Measurements from ENCODE around the gene ATP5ME. TPM values are rescaled to one million over a fixed set of nuclear protein-coding genes. Genes with fewer than 3 reads are reported as not detected.

The ATP5ME gene
- polyA plus RNA-seq, 1 of the 3 experiments (the other 2 are of a cell fraction): 1,185 TPM

DNA sequence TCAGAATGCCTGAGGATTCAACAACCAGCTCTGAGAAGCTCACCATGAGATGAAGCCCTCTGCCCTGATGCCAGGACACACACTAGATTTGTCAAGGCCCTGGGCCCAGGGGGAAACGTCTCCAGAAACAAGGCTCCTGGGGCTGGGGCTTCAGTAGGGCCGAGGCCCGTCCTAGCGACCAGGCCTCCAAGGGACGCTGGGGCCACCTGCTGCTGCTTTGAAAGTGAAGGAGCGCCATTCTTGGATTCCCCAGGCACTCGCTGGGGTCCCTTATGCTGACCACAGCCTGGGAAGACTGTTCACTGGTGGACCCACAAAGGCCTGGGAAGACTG is 24.8 kb downstream of the ATP5ME start (continued):
- no peak for TF ChIP-seq ZBTB33 (IDR thresholded peaks at IDR 0.05; ENCODE audit: borderline replicate concordance, low read depth)
- TF ChIP-seq REST (IDR thresholded peaks at IDR 0.05; ENCODE audit: low read depth, low read length): no peak
- TF ChIP-seq, protein P1, sequence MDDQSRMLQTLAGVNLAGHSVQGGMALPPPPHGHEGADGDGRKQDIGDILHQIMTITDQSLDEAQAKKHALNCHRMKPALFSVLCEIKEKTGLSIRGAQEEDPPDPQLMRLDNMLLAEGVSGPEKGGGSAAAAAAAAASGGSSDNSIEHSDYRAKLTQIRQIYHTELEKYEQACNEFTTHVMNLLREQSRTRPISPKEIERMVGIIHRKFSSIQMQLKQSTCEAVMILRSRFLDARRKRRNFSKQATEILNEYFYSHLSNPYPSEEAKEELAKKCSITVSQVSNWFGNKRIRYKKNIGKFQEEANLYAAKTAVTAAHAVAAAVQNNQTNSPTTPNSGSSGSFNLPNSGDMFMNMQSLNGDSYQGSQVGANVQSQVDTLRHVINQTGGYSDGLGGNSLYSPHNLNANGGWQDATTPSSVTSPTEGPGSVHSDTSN (IDR thresholded peaks at IDR 0.05): no peak
- TF ChIP-seq RCOR1 (IDR thresholded peaks at IDR 0.05; ENCODE audit: low read length): no peak

DNA sequence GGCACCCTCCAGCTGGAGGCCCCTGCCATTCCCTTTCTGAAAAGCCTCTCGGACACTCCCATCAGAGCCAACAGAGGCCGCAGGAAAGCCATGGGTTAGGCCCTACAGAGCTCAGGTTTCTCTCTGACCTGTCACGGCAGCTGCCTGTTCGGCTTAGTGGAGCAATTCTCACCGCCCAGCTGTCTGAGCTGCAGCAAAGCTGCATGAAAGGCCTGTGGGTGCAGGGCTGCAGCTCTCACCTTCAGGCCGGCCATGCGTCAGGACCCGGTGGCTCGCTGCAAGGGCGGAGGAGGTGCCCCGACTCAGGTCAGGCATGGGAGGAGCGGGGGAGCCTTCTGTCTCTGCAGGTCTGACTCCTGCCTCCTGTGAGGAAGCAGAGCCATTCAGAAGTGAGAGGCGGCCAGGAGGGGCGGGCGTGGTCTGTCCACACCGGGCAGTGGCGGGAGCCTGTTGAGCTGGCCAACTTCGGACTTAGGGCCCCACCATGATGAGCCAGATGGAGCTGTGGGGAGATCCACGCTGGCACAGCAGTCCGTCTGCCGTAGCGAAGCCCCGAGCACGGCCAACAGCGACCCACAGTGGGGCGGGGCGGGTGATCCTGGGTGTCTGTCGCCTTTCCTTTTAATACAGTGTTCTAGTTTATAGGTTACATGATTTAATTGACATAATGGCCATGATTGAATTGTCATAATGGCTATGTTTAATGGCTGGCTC is 25.3 kb downstream of the ATP5ME start:
- H3K9ac ChIP-seq: no peak overlapping the region
- no peak for DNase-seq
- WGBS (ENCODE audit: low lambda C conversion rate): 59% methylated on average over 3 of the region's 28 CpGs
- H3K36me3 ChIP-seq (replicated peaks in 1 of 2; ENCODE audit: control insufficient read depth in 1 of 2, insufficient read depth in 2 of 2, low read length in 1 of 2): no peaks in the 10 kb centered on the region
- no peak overlapping the region for H3K4me2 ChIP-seq
- no peaks in the 10 kb centered on the region for H3K9me2 ChIP-seq
- H3F3A ChIP-seq (replicated peaks; ENCODE audit: insufficient read depth): no peaks in the 10 kb centered on the region
- ChIA-PET POLR2A (no interaction called here), CTCF (interaction anchor here (0.8 to 1.2 kb wide), 3 partner anchors 14 to 46 kb away, joined by 3 to 4 read pairs (median 4); no protein-coding TSS in a partner anchor)
- no peak overlapping the region for H2AFZ ChIP-seq (ENCODE audit: low read depth)
- no peak overlapping the region for H3K4me3 ChIP-seq (ENCODE audit: low read depth in 2 of 2, low read length in 1 of 2)
- peaks cover 0 to 2% of the 10 kb centered on the region in 2 experiments; a peak in 1 of 4 replicates for H3K4me1 ChIP-seq (ENCODE audit: control insufficient read depth in 1 of 2, insufficient read depth in 2 of 2, low read depth in 1 of 2, low read length in 1 of 2)
- peaks cover 13% of the 10 kb centered on the region; the same call in 1 of the 2 replicates for H3K27me3 ChIP-seq (ENCODE audit: insufficient read depth)
- no peak overlapping the region for H3K27ac ChIP-seq (ENCODE audit: low read depth in 2 of 2, low read length in 1 of 2)
- H4K20me1 ChIP-seq (ENCODE audit: insufficient read depth): no peaks in the 10 kb centered on the region
- no peaks in the 10 kb centered on the region for H3K9me3 ChIP-seq
- H3K79me2 ChIP-seq (ENCODE audit: insufficient read depth): no peaks in the 10 kb centered on the region
- no peak for TF ChIP-seq MAX (IDR thresholded peaks at IDR 0.05; ENCODE audit: low read depth)
- TF ChIP-seq YY1 (IDR thresholded peaks at IDR 0.05; ENCODE audit: low read depth): no peak
- TF ChIP-seq RFX5 (IDR thresholded peaks at IDR 0.05; ENCODE audit: low read length): no peak
- no peak for TF ChIP-seq EZH2phosphoT487 (IDR thresholded peaks at IDR 0.05; ENCODE audit: borderline replicate concordance, low read depth)
- no peak for TF ChIP-seq FOXJ3 (CRISPR knock-in tag; IDR thresholded peaks at IDR 0.05)
- TF ChIP-seq TCF12 (IDR thresholded peaks at IDR 0.05): no peak
- TF ChIP-seq ELF1 (IDR thresholded peaks at IDR 0.05): no peak
- TF ChIP-seq FOXM1 (IDR thresholded peaks at IDR 0.05; ENCODE audit: low read depth): no peak
- TF ChIP-seq GATA2 (CRISPR knock-in tag; IDR thresholded peaks at IDR 0.05): no peak
- no peak for TF ChIP-seq SIN3A (IDR thresholded peaks at IDR 0.05; ENCODE audit: borderline replicate concordance, low read depth, low read length)
- TF ChIP-seq RCOR1 (IDR thresholded peaks at IDR 0.05; ENCODE audit: low read length): no peak
- no peak for TF ChIP-seq EP300 (IDR thresholded peaks at IDR 0.05; ENCODE audit: borderline replicate concordance in 1 of 2, low read depth in 1 of 2, low read length in 1 of 2)
- no peak for TF ChIP-seq USF2 (IDR thresholded peaks at IDR 0.05; ENCODE audit: borderline replicate concordance, low read depth, low read length)
- no peak for TF ChIP-seq POLR2AphosphoS5 (IDR thresholded peaks at IDR 0.05; ENCODE audit: low read depth, low read length)
- TF ChIP-seq RXRA (IDR thresholded peaks at IDR 0.05; ENCODE audit: borderline replicate concordance, low read depth): no peak
- TF ChIP-seq, protein P2, sequence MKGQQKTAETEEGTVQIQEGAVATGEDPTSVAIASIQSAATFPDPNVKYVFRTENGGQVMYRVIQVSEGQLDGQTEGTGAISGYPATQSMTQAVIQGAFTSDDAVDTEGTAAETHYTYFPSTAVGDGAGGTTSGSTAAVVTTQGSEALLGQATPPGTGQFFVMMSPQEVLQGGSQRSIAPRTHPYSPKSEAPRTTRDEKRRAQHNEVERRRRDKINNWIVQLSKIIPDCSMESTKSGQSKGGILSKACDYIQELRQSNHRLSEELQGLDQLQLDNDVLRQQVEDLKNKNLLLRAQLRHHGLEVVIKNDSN (IDR thresholded peaks at IDR 0.05; ENCODE audit: borderline replicate concordance, low read depth): no peak
- no peak for TF ChIP-seq MEF2A (IDR thresholded peaks at IDR 0.05; ENCODE audit: borderline replicate concordance, low read depth)

Data from SK-N-SH (cell line).